Parathyroid adenoma (tissue), 2 donors: Measurements from ENCODE around the gene RUSC2.

ENCODE experiments used
- H2AFZ ChIP-seq: fragments of 300-600 bp; sonication (generic); one replicate; pipeline ENCODE4 v1.7.0; 2017; ENCODE audit warnings: antibody characterized with exemption, mild to moderate bottlenecking
- H3K27ac ChIP-seq: fragments of 300-600 bp; sonication (generic); one replicate; pipeline ENCODE4 v1.7.0; 2017
- H3K27me3 ChIP-seq: fragments of 300-600 bp; sonication (generic); one replicate; pipeline ENCODE4 v1.7.0; 2017; ENCODE audit warnings: low read length; ENCODE audit not compliant: control insufficient read depth, insufficient read depth
- H3K36me3 ChIP-seq: fragments of 300-600 bp; sonication (generic); one replicate; pipeline ENCODE4 v1.7.0; 2017; ENCODE audit warnings: low read length; ENCODE audit not compliant: control insufficient read depth, insufficient read depth
- H3K4me1 ChIP-seq: fragments of 300-600 bp; sonication (generic); one replicate; pipeline ENCODE4 v1.7.0; 2017; ENCODE audit warnings: control low read depth
- H3K4me2 ChIP-seq: fragments of 300-600 bp; sonication (generic); one replicate; pipeline ENCODE4 v1.7.0; 2017; ENCODE audit warnings: low read length
- H3K4me3 ChIP-seq: fragments of 300-600 bp; sonication (generic); one replicate; pipeline ENCODE4 v1.7.0; 2017; ENCODE audit warnings: low read depth, low read length
- H3K79me2 ChIP-seq: fragments of 300-600 bp; sonication (generic); one replicate; pipeline ENCODE4 v1.7.0; 2017; ENCODE audit warnings: control low read depth
- H3K9ac ChIP-seq: fragments of 300-600 bp; sonication (generic); one replicate; pipeline ENCODE4 v1.7.0; 2017; ENCODE audit warnings: mild to moderate bottlenecking
- H3K9me3 ChIP-seq: fragments of 300-600 bp; sonication (generic); one replicate; pipeline ENCODE4 v1.7.0; 2017; ENCODE audit warnings: low read length; ENCODE audit not compliant: control insufficient read depth
- TF ChIP-seq, protein P1 (sequence below): fragments of 300-600 bp; sonication (generic); IDR thresholded peaks from one replicate; pipeline ENCODE4 v1.7.0; 2017; ENCODE audit warnings: antibody characterized with exemption, mild to moderate bottlenecking
- donor health status: primary hyperparathyroidism.

The RUSC2 gene, protein sequence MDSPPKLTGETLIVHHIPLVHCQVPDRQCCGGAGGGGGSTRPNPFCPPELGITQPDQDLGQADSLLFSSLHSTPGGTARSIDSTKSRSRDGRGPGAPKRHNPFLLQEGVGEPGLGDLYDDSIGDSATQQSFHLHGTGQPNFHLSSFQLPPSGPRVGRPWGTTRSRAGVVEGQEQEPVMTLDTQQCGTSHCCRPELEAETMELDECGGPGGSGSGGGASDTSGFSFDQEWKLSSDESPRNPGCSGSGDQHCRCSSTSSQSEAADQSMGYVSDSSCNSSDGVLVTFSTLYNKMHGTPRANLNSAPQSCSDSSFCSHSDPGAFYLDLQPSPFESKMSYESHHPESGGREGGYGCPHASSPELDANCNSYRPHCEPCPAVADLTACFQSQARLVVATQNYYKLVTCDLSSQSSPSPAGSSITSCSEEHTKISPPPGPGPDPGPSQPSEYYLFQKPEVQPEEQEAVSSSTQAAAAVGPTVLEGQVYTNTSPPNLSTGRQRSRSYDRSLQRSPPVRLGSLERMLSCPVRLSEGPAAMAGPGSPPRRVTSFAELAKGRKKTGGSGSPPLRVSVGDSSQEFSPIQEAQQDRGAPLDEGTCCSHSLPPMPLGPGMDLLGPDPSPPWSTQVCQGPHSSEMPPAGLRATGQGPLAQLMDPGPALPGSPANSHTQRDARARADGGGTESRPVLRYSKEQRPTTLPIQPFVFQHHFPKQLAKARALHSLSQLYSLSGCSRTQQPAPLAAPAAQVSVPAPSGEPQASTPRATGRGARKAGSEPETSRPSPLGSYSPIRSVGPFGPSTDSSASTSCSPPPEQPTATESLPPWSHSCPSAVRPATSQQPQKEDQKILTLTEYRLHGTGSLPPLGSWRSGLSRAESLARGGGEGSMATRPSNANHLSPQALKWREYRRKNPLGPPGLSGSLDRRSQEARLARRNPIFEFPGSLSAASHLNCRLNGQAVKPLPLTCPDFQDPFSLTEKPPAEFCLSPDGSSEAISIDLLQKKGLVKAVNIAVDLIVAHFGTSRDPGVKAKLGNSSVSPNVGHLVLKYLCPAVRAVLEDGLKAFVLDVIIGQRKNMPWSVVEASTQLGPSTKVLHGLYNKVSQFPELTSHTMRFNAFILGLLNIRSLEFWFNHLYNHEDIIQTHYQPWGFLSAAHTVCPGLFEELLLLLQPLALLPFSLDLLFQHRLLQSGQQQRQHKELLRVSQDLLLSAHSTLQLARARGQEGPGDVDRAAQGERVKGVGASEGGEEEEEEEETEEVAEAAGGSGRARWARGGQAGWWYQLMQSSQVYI (N-terminal part only)

DNA sequence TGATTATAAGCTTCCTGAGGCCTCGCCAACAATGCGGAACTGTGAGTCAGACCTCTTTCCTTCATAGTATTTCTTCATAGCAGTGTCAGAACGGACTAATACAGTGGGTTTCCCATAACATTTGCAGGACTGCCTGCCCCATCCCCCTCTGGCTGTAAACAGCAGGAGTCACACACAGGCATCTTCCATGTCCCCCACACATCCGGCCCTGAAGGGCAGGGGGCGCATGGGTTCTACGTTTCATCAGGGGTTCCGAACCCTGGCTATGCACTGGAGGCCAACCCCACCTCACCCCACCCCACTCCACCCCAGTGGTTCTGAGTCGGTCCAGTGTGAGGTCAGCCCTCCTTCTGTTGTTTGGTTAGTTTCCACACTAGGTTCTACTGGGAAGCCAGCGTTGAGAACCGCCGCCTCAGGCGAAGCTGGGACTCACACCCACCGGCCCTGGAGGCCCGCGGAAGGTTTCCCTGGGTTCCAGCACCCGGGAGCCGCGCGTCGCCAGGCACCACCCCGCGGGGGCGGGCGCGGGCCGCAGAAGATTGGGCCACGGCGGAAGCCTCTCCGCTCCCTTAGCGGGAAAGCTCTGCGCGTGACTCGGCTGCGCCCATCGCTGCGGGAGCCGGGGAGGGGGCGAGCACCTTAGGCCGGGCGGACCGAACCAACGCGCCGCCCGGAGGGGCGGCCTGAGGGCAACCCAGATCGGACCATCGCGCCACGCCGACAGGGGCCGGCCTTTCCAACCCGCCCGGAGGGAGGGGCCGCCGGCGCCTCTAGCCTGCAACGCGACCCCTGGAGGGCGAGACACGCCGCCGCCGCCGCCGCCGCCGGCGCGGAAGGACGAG, at the start of gene RUSC2:
Gene RUSC2, plus strand, starts transcription at position 799 of the 842 bp plus-strand sequence. CDS start 56,411 bp downstream, outside the sequence.
- peak within 1 kb of the TSS; percentile 64 for H3K4me3 ChIP-seq
- H3K36me3 ChIP-seq, result no peaks in the 10 kb centered on the region
- peak within 1 kb of the TSS; percentile 91 for H2AFZ ChIP-seq
- H3K4me1 ChIP-seq, result no peaks in the 10 kb centered on the region
- H3K27ac ChIP-seq, result peak within 1 kb of the TSS; percentile 80
- TF ChIP-seq, protein P1, sequence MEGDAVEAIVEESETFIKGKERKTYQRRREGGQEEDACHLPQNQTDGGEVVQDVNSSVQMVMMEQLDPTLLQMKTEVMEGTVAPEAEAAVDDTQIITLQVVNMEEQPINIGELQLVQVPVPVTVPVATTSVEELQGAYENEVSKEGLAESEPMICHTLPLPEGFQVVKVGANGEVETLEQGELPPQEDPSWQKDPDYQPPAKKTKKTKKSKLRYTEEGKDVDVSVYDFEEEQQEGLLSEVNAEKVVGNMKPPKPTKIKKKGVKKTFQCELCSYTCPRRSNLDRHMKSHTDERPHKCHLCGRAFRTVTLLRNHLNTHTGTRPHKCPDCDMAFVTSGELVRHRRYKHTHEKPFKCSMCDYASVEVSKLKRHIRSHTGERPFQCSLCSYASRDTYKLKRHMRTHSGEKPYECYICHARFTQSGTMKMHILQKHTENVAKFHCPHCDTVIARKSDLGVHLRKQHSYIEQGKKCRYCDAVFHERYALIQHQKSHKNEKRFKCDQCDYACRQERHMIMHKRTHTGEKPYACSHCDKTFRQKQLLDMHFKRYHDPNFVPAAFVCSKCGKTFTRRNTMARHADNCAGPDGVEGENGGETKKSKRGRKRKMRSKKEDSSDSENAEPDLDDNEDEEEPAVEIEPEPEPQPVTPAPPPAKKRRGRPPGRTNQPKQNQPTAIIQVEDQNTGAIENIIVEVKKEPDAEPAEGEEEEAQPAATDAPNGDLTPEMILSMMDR, result peak; percentile 25
- H3K79me2 ChIP-seq, result no peaks in the 10 kb centered on the region
- no peaks in the 10 kb centered on the region for H3K27me3 ChIP-seq
- peak within 1 kb of the TSS; percentile 74 for H3K4me2 ChIP-seq
- H3K9ac ChIP-seq, result no peak within 1 kb of the TSS
- H3K9me3 ChIP-seq, result no peaks in the 10 kb centered on the region

DNA sequence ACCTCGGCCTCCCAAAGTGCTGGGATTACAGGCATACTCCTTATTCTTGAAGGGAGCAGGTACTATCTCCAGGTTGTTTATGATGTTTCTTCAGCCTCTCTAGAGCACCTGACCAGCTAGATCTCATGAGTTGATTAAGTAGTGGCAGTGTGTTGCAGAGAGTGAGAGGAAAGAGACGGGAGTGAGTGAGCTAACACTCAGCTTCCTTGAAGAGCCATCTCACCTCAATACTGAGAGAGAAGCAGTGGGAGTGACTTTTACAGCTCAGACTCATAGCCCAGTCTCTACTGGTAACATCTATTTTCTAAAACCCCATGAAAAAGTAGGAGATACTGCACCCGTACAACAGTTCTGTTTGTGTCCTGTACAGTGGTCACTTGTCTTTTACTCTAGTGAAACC, 43.9 kb upstream of the RUSC2 start:
- TF ChIP-seq, protein P1, result no peak
- no peaks in the 10 kb centered on the region for H3K9me3 ChIP-seq

DNA sequence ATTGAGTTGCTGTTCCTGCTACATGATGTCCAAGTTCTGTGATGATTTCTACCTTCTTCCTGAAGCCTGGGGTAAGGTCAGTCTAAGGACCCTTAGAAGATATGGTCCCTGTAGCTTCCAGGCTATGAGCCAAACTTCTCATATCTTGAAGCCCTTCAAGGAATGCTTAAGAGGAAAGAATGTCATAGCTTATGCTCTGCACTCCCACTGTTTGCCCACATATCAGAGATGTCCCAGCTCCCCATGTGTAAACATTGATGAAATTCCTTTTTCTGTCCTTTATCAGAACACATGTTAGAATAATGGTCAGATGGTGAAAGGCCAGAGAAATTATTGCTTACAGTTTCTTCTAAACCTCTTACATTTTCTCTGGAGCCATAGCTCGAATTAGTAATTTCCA, 41.4 kb upstream of the RUSC2 start:
- Histone ChIP-seq H3K27me3 (no peaks in the 10 kb centered on the region), H3K4me2 (no peak overlapping the region), H3K79me2 (no peaks in the 10 kb centered on the region), H3K27ac (no peak overlapping the region), H3K4me1 (no peaks in the 10 kb centered on the region), H3K9me3 (no peaks in the 10 kb centered on the region), H2AFZ (no peak overlapping the region), H3K9ac (no peak overlapping the region), H3K36me3 (no peaks in the 10 kb centered on the region), H3K4me3 (no peak overlapping the region)
- TF ChIP-seq, protein P1, result no peak

More for the DNA sequence above, 43.9 kb upstream of the RUSC2 start:
- Histone ChIP-seq H3K27ac (no peak overlapping the region), H3K27me3 (no peaks in the 10 kb centered on the region), H3K9ac (no peak overlapping the region), H3K4me1 (no peaks in the 10 kb centered on the region), H3K36me3 (no peaks in the 10 kb centered on the region), H3K4me2 (no peak overlapping the region), H3K4me3 (no peak overlapping the region), H3K79me2 (no peaks in the 10 kb centered on the region), H2AFZ (no peak overlapping the region)

DNA sequence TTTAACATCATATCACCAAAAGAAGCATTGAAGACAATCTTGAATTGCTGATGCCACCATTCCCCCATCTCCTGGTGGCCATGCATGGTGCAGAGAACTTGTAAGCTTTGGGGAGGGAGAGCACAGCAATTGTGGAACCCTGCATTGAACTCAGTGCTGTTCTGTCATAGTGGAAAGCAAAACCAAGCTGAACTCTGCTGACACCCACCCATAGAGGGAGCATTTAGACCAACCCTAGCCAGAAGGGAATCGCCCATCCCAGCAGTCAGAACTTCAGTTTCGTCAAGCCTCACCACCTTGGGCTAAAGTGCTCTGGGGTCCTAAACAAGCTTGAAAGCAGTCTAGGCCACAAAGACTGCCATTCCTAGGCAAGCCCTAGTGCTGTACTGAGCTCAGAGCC, 37.4 kb upstream of the RUSC2 start:
- Histone ChIP-seq H3K4me2 (no peak overlapping the region), H3K27ac (no peak overlapping the region), H3K9me3 (no peaks in the 10 kb centered on the region), H3K27me3 (no peaks in the 10 kb centered on the region), H3K9ac (no peak overlapping the region), H2AFZ (no peak overlapping the region), H3K79me2 (no peaks in the 10 kb centered on the region), H3K4me3 (no peak overlapping the region), H3K4me1 (no peaks in the 10 kb centered on the region), H3K36me3 (no peaks in the 10 kb centered on the region)
- TF ChIP-seq, protein P1, result no peak
